Measurements from ENCODE around the gene ST7L.

- TF ChIP-seq, protein P1, sequence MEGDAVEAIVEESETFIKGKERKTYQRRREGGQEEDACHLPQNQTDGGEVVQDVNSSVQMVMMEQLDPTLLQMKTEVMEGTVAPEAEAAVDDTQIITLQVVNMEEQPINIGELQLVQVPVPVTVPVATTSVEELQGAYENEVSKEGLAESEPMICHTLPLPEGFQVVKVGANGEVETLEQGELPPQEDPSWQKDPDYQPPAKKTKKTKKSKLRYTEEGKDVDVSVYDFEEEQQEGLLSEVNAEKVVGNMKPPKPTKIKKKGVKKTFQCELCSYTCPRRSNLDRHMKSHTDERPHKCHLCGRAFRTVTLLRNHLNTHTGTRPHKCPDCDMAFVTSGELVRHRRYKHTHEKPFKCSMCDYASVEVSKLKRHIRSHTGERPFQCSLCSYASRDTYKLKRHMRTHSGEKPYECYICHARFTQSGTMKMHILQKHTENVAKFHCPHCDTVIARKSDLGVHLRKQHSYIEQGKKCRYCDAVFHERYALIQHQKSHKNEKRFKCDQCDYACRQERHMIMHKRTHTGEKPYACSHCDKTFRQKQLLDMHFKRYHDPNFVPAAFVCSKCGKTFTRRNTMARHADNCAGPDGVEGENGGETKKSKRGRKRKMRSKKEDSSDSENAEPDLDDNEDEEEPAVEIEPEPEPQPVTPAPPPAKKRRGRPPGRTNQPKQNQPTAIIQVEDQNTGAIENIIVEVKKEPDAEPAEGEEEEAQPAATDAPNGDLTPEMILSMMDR (IDR thresholded peaks at IDR 0.05), result no peak
- TF ChIP-seq POLR2A (IDR thresholded peaks at IDR 0.05), result no peak
Measured at GRCh38 chr1:112633628-112634027, 14.7 kb upstream of the ST7L start.
